Activated CD8-positive, alpha-beta T cell treated with anti-CD3 and anti-CD28 coated beads for 36 hours (primary cell): ENCODE measurements around the gene CD177. TPM values are rescaled to one million over a fixed set of nuclear protein-coding genes. Genes with fewer than 3 reads are reported as not detected.

ENCODE experiments used
- ATAC-seq: fragments of 200-7000 bp; cut with Tn5 transposase; one replicate; pipeline ENCODE4 v1.10.0; 2021; ENCODE audit warnings: mild to moderate bottlenecking, moderate library complexity
- CTCF ChIA-PET: fragments of 350-600 bp; sonication (Branson Sonifier 250); formaldehyde crosslinking; loops from one replicate; lab custom pipeline; 2021; ENCODE audit warnings: antibody characterized with exemption; lab: Charles Lee
- POLR2A ChIA-PET: fragments of 350-600 bp; sonication (Branson Sonifier 250); formaldehyde crosslinking; loops from one replicate; lab custom pipeline; 2021; ENCODE audit warnings: antibody characterized with exemption; lab: Charles Lee
- DNase-seq: peaks from one replicate; pipeline ENCODE4 v3.0.0-alpha.2; 2020
- H3K27ac Mint-ChIP-seq: one replicate; pipeline ENCODE4 v1.8.0; 2021; ENCODE audit warnings: mild to moderate bottlenecking, mixed read lengths
- H3K27me3 Mint-ChIP-seq: one replicate; pipeline ENCODE4 v1.8.0; 2021; ENCODE audit warnings: mixed read lengths
- H3K36me3 Mint-ChIP-seq: one replicate; pipeline ENCODE4 v1.8.0; 2021; ENCODE audit warnings: low read depth, mixed read lengths
- H3K4me1 Mint-ChIP-seq: one replicate; pipeline ENCODE4 v1.8.0; 2021; ENCODE audit warnings: low read depth, mixed read lengths
- H3K4me3 Mint-ChIP-seq: one replicate; pipeline ENCODE4 v1.8.0; 2021; ENCODE audit warnings: mild to moderate bottlenecking, moderate library complexity, mixed read lengths
- H3K9me3 Mint-ChIP-seq: one replicate; pipeline ENCODE4 v1.8.0; 2021; ENCODE audit warnings: mixed read lengths
- intact Hi-C: fragments of 100-400 bp; cut with micrococcal nuclease; formaldehyde crosslinking; loops from one replicate; pipeline ENCODE4 v1.10.0; 2022
- total RNA-seq, 2 experiments: library from RNA; stranded (reverse); gene quantifications; one replicate each; pipeline ENCODE4 v1.2.3, GENCODE V29; 2021
- TF ChIP-seq, protein P1 (sequence below): fragments of 200-600 bp; IDR thresholded peaks from one replicate; pipeline ENCODE4 v1.8.0; 2022; ENCODE audit warnings: antibody characterized with exemption, mild to moderate bottlenecking

The CD177 gene
- total RNA-seq: not detected

DNA sequence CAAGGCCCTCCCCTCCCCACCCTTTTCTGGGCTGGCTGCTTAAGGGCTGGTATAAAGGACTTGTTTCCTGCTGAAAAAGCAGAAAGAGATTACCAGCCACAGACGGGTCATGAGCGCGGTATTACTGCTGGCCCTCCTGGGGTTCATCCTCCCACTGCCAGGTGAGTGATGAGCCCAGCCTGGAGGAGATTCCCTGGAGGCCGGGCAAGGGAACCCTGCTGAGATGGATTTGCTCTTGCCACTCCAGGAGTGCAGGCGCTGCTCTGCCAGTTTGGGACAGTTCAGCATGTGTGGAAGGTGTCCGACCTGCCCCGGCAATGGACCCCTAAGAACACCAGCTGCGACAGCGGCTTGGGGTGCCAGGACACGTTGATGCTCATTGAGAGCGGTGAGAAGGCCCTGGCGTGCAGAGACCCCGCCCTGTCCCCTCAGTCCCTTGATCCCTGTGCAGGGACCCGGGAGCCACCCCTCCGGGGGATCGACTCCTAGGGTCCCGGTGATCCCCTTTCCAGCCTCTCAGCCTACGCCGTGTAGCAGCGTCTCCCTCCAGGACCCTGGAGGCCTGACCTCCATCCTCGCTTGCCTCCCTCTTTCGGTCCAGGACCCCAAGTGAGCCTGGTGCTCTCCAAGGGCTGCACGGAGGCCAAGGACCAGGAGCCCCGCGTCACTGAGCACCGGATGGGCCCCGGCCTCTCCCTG, at the start of gene CD177:
Gene CD177 (plus strand): TSS at position 81 of the 699 bp plus-strand sequence. CDS start 29 bp downstream, at position 110.
- Mint-ChIP-seq H3K4me3 (no peak within 1 kb of the TSS), H3K27me3 (peaks cover 17% of the 10 kb centered on the region), H3K4me1 (no peaks in the 10 kb centered on the region), H3K9me3 (no peaks in the 10 kb centered on the region), H3K27ac (no peak within 1 kb of the TSS), H3K36me3 (no peaks in the 10 kb centered on the region)
- ChIA-PET POLR2A (no interaction called here), CTCF (no interaction called here)
- TF ChIP-seq, protein P1, sequence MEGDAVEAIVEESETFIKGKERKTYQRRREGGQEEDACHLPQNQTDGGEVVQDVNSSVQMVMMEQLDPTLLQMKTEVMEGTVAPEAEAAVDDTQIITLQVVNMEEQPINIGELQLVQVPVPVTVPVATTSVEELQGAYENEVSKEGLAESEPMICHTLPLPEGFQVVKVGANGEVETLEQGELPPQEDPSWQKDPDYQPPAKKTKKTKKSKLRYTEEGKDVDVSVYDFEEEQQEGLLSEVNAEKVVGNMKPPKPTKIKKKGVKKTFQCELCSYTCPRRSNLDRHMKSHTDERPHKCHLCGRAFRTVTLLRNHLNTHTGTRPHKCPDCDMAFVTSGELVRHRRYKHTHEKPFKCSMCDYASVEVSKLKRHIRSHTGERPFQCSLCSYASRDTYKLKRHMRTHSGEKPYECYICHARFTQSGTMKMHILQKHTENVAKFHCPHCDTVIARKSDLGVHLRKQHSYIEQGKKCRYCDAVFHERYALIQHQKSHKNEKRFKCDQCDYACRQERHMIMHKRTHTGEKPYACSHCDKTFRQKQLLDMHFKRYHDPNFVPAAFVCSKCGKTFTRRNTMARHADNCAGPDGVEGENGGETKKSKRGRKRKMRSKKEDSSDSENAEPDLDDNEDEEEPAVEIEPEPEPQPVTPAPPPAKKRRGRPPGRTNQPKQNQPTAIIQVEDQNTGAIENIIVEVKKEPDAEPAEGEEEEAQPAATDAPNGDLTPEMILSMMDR: no peak
- ATAC-seq (no peak), DNase-seq (no peak)
- intact Hi-C loops: no loop called here

GRCh38 chr19:43305642-43306041, 47.8 kb upstream of the CD177 start:
- Mint-ChIP-seq H3K4me3 (no peak overlapping the region), H3K4me1 (no peaks in the 10 kb centered on the region), H3K9me3 (no peaks in the 10 kb centered on the region), H3K27me3 (peaks cover 10% of the 10 kb centered on the region), H3K36me3 (no peaks in the 10 kb centered on the region), H3K27ac (no peak overlapping the region)
- TF ChIP-seq, protein P1: no peak
- intact Hi-C loops: no loop called here
- POLR2A ChIA-PET: no interaction called here
- CTCF ChIA-PET: no interaction called here
- ATAC-seq: no peak
- no peak for DNase-seq

DNA sequence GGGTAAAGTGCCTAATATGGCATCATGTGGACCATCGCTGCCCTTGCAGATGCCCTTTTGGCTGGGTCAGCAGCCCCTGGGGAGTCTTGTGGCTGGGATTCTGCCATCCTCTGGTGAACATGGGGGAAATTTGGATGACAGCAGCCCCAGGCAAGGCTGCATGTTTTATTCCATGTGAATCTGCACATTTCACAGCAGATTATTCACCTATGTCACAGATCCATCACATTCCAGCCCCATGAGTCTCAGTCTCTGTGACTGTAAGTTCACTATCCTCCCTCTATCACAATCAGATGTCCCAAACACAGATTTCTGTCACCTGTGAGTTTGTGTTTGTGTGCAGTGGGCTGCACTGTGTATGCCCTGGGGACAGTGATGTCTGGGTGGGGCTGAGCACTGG, 47.4 kb upstream of the CD177 start:
- CTCF ChIA-PET: no interaction called here
- Mint-ChIP-seq H3K4me3 (no peak overlapping the region), H3K4me1 (no peaks in the 10 kb centered on the region), H3K9me3 (no peaks in the 10 kb centered on the region), H3K27ac (no peak overlapping the region), H3K36me3 (no peaks in the 10 kb centered on the region), H3K27me3 (peaks cover 10% of the 10 kb centered on the region)
- no peak for DNase-seq
- no peak for ATAC-seq
- intact Hi-C loops: no loop called here
- POLR2A ChIA-PET: no interaction called here
- TF ChIP-seq, protein P1: no peak

DNA sequence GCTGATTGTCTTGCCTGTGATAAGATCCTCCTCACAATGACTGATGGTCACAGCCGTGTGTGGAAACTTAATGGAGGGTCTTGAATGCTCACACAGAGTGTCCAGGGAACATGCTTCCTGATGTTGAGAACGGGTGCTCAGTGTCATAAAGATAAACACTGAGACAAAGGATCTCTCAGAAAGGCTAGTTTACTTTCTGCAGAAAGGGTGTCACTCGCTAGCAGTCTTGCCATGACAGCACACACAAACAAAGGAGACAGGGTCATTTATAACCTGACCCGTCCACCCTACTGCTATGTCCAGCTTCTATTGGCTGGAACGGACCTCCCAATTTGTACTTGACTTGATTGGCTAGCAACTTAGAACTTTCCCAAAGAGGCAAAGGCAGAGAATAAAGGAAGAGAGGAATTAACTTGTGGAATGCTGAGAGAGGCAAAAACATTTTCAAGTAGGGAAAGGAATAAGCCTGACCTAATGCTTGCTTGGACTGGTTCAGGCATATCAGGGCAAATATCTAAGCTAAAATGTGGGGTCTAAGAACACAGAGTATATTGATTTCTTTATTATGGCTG, 45.2 kb upstream of the CD177 start:
- DNase-seq (no peak), ATAC-seq (no peak)
- Mint-ChIP-seq H3K27me3 (peaks cover 8% of the 10 kb centered on the region), H3K9me3 (no peaks in the 10 kb centered on the region), H3K4me3 (no peak overlapping the region), H3K36me3 (no peaks in the 10 kb centered on the region), H3K4me1 (no peaks in the 10 kb centered on the region), H3K27ac (no peak overlapping the region)
- POLR2A ChIA-PET: no interaction called here
- CTCF ChIA-PET: no interaction called here
- TF ChIP-seq, protein P1: no peak
- intact Hi-C loops: no loop called here

GRCh38 chr19:43309466-43309865, 44.0 kb upstream of the CD177 start:
- TF ChIP-seq, protein P1: no peak
- Mint-ChIP-seq H3K4me3 (no peak overlapping the region), H3K36me3 (no peaks in the 10 kb centered on the region), H3K27me3 (peaks cover 6% of the 10 kb centered on the region), H3K4me1 (no peaks in the 10 kb centered on the region), H3K27ac (no peak overlapping the region), H3K9me3 (no peaks in the 10 kb centered on the region)
- CTCF ChIA-PET: no interaction called here
- intact Hi-C loops: no loop called here
- POLR2A ChIA-PET: no interaction called here
- no peak for DNase-seq
- no peak for ATAC-seq
